CD14-positive monocyte (primary cell): ENCODE results near the gene MAP7. TPM values are rescaled to one million over a fixed set of nuclear protein-coding genes. Genes with fewer than 3 reads are reported as not detected.

Experiments
- DNase-seq, 3 donors: peaks; one replicate each; pipeline ENCODE4 v3.0.0-alpha.2; 2011 to 2022
- H2AFZ ChIP-seq: 2 replicates; pipeline ENCODE4 v1.6.0; 2012; ENCODE audit warnings: mild to moderate bottlenecking, low read depth, low read length, inconsistent platforms; ENCODE audit not compliant: insufficient read depth, poor library complexity, severe bottlenecking
- H3K27ac ChIP-seq, 2 donors: 1 replicate in 1 of 2; 2 replicates in 1 of 2; pipeline ENCODE4 v1.5.1; 2012 to 2013; ENCODE audit warnings: low read length in 2 of 2, control low read depth in 1 of 2, inconsistent platforms in 1 of 2, low read depth in 1 of 2, mild to moderate bottlenecking in 1 of 2
- H3K27me3 ChIP-seq, 2 donors: one replicate each; pipeline versions ENCODE4 v1.6.0 to v1.6.1; 2011 to 2013; ENCODE audit warnings: low read length in 2 of 2; ENCODE audit not compliant: control insufficient read depth in 2 of 2, insufficient read depth in 2 of 2
- H3K36me3 ChIP-seq, 2 donors: replicated peaks in 1 of 2; 1 replicate in 1 of 2; 2 replicates in 1 of 2; pipeline versions ENCODE4 v1.5.1 to v1.6.1; 2012 to 2013; ENCODE audit warnings: low read length in 2 of 2, control low read depth in 1 of 2, inconsistent platforms in 1 of 2, mild to moderate bottlenecking in 1 of 2; ENCODE audit not compliant: insufficient read depth in 2 of 2, control insufficient read depth in 1 of 2
- H3K4me1 ChIP-seq, 2 donors: 1 replicate in 1 of 2; 2 replicates in 1 of 2; pipeline versions ENCODE4 v1.5.1 to v1.6.1; 2012 to 2013; ENCODE audit warnings: low read length in 2 of 2, control low read depth in 1 of 2, inconsistent platforms in 1 of 2, mild to moderate bottlenecking in 1 of 2, moderate library complexity in 1 of 2; ENCODE audit not compliant: insufficient read depth in 2 of 2, control insufficient read depth in 1 of 2
- H3K4me2 ChIP-seq: replicated peaks from 2 replicates; pipeline ENCODE3; 2012; ENCODE audit warnings: low read length, moderate library complexity, mild to moderate bottlenecking; ENCODE audit not compliant: poor library complexity, severe bottlenecking; ENCODE audit errors: extremely low read depth
- H3K4me3 ChIP-seq, 3 experiments: fragments of 200-600 bp in 1 of 3; sonication (generic) in 1 of 3; replicated peaks in 1 of 3; 1 replicate in 2 of 3; 2 replicates in 1 of 3; pipeline ENCODE4 v1.5.1; 2011 to 2013; ENCODE audit warnings: low read length in 3 of 3, mild to moderate bottlenecking in 3 of 3, control low read depth in 2 of 3, low read depth in 2 of 3, inconsistent platforms in 1 of 3, moderate library complexity in 1 of 3
- H3K79me2 ChIP-seq: 2 replicates; pipeline ENCODE4 v1.6.0; 2012; ENCODE audit warnings: mild to moderate bottlenecking, control low read depth, inconsistent platforms, low read length, moderate library complexity; ENCODE audit not compliant: insufficient read depth
- H3K9ac ChIP-seq: 2 replicates; pipeline ENCODE4 v1.6.0; 2017; ENCODE audit warnings: low read length, mild to moderate bottlenecking; ENCODE audit not compliant: insufficient read depth, poor library complexity, severe bottlenecking
- H3K9me3 ChIP-seq, 2 donors: replicated peaks in 1 of 2; 1 replicate in 1 of 2; 2 replicates in 1 of 2; pipeline versions ENCODE4 v1.5.1 to v1.6.1; 2012 to 2013; ENCODE audit warnings: low read length in 2 of 2, control low read depth in 1 of 2; ENCODE audit not compliant: control insufficient read depth in 1 of 2, insufficient read depth in 1 of 2
- H4K20me1 ChIP-seq: 2 replicates; pipeline ENCODE4 v1.6.0; 2012; ENCODE audit warnings: mild to moderate bottlenecking, low read length, control low read depth, moderate library complexity; ENCODE audit not compliant: insufficient read depth
- H3K27ac Mint-ChIP-seq, 7 donors: one replicate each; pipeline ENCODE4 v1.8.0; 2020; ENCODE audit warnings: mild to moderate bottlenecking in 7 of 7, mixed read lengths in 7 of 7, moderate library complexity in 6 of 7, inconsistent platforms in 2 of 7
- H3K27me3 Mint-ChIP-seq, 3 donors: one replicate each; pipeline ENCODE4 v1.8.0; 2021 to 2022; ENCODE audit warnings: low read depth in 3 of 3, mild to moderate bottlenecking in 3 of 3, mixed read lengths in 3 of 3, moderate library complexity in 3 of 3, inconsistent platforms in 1 of 3
- H3K36me3 Mint-ChIP-seq, 2 donors: one replicate each; pipeline ENCODE4 v1.8.0; 2020; ENCODE audit warnings: mixed read lengths in 2 of 2, inconsistent platforms in 1 of 2, mild to moderate bottlenecking in 1 of 2
- H3K4me1 Mint-ChIP-seq: one replicate; pipeline ENCODE4 v1.8.0; 2020; ENCODE audit warnings: mild to moderate bottlenecking, mixed read lengths
- H3K4me3 Mint-ChIP-seq, 2 donors: one replicate each; pipeline ENCODE4 v1.8.0; 2020; ENCODE audit warnings: mild to moderate bottlenecking in 2 of 2, mixed read lengths in 2 of 2, moderate library complexity in 1 of 2
- H3K9me3 Mint-ChIP-seq, 7 donors: one replicate each; pipeline ENCODE4 v1.8.0; 2020 to 2022; ENCODE audit warnings: mixed read lengths in 7 of 7, mild to moderate bottlenecking in 6 of 7, moderate library complexity in 6 of 7, inconsistent platforms in 2 of 7
- WGBS: methylation state at CpG from one replicate; pipeline ENCODE4 v1.1.5; 2013; ENCODE audit warnings: missing lambda C conversion rate; ENCODE audit not compliant: insufficient coverage; 5-methylcytosine and 5-hydroxymethylcytosine counted together
- intact Hi-C, 2 donors: fragments of 100-400 bp; cut with micrococcal nuclease; formaldehyde crosslinking; loops; one replicate each; pipeline versions ENCODE4 v1.15.0 to v1.15.1; 2023
- polyA plus RNA-seq, 3 donors: library from polyadenylated mRNA; depleted of rRNA in 1 of 3; unstranded in 2 of 3; stranded (reverse) in 1 of 3; fragments of 300-500 nt in 2 of 3; fragments of >200 nt in 1 of 3; fragmentation: Illumina TruSeq in 2 of 3; gene quantifications; 1 replicate in 2 of 3; 2 replicates in 1 of 3; pipeline ENCODE4 v1.2.3, GENCODE V29; 2012 to 2021
- TF ChIP-seq, protein P1 (sequence below): fragments of 200-600 bp; IDR thresholded peaks from one replicate; pipeline ENCODE4 v1.8.0; 2022; ENCODE audit warnings: antibody characterized with exemption, mild to moderate bottlenecking

The MAP7 gene
- polyA plus RNA-seq, 3 donors, result 0.67 to 1.6 (median 1.2) TPM

DNA sequence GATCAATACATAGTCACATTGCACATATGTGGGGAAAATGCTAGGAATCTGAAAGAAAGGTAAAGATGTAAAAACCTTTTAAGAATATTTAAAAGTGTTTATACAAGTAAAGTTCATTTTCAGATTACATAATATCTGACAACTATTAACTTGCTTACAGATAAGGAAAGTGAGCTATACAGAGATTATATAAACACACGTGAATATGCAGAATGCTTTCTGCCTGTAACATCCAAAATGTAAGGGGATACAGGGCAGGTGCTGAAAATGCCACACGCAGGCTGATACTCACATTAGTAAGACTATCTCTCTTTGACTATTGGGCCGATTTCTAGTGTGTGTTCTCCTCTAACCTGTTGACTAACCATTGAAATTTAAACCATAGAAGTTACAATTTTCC lies 17.9 kb upstream of the MAP7 start:
- H3K27me3 Mint-ChIP-seq, result peaks cover 0 to 3% (median 0%) of the 10 kb centered on the region in 3 donors
- peaks cover 8 to 10% of the 10 kb centered on the region in 2 donors for H3K9me3 ChIP-seq
- no peaks in the 10 kb centered on the region for H3K27me3 ChIP-seq
- intact Hi-C loops, result no loop called here
- H3K27ac Mint-ChIP-seq, result peak overlapping the region in 1 of 7 donors; percentile 22
- peaks cover 0 to 17% (median 8%) of the 10 kb centered on the region in 7 donors for H3K9me3 Mint-ChIP-seq
- peaks cover 13% of the 10 kb centered on the region for H3K4me1 Mint-ChIP-seq
- 100% methylated on average over 2 of the region's 3 CpGs for WGBS
- TF ChIP-seq, protein P1, sequence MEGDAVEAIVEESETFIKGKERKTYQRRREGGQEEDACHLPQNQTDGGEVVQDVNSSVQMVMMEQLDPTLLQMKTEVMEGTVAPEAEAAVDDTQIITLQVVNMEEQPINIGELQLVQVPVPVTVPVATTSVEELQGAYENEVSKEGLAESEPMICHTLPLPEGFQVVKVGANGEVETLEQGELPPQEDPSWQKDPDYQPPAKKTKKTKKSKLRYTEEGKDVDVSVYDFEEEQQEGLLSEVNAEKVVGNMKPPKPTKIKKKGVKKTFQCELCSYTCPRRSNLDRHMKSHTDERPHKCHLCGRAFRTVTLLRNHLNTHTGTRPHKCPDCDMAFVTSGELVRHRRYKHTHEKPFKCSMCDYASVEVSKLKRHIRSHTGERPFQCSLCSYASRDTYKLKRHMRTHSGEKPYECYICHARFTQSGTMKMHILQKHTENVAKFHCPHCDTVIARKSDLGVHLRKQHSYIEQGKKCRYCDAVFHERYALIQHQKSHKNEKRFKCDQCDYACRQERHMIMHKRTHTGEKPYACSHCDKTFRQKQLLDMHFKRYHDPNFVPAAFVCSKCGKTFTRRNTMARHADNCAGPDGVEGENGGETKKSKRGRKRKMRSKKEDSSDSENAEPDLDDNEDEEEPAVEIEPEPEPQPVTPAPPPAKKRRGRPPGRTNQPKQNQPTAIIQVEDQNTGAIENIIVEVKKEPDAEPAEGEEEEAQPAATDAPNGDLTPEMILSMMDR, result no peak
- H3K27ac ChIP-seq, result no peak overlapping the region
- peaks cover 6% of the 10 kb centered on the region for H4K20me1 ChIP-seq
- peaks cover 41 to 98% of the 10 kb centered on the region in 2 donors for H3K36me3 ChIP-seq
- H3K79me2 ChIP-seq, result no peaks in the 10 kb centered on the region
- H3K4me3 ChIP-seq, result no peak overlapping the region
- no peak overlapping the region for H3K4me3 Mint-ChIP-seq
- no peak overlapping the region for H3K4me2 ChIP-seq
- no peak overlapping the region for H2AFZ ChIP-seq
- H3K9ac ChIP-seq, result no peak overlapping the region
- DNase-seq, result no peak
- H3K4me1 ChIP-seq, result peaks cover 6 to 9% of the 10 kb centered on the region in 2 donors
- peaks cover 77 to 89% of the 10 kb centered on the region in 2 donors for H3K36me3 Mint-ChIP-seq

DNA sequence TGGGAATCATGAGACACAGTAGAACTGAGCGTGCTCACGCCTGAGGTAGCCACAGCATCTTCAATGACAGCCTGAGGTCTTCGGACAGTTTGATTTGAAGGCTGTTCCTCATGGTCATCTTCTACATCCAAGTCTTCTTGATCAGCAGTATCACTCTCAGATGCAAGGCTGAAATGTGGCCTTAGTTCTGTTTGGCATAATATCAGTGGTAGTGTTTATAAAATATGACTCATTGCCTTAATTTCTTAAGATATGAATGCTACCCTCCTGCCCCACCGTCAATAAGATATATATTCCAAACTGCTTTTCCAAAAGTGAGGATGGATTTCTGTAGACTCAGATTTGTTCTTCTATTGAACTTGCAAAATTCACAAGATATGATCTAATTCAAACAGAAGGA lies 17.5 kb upstream of the MAP7 start:
- Mint-ChIP-seq H3K36me3 (peaks cover 77 to 89% of the 10 kb centered on the region in 2 donors), H3K4me1 (peaks cover 13% of the 10 kb centered on the region), H3K27me3 (peaks cover 0 to 3% (median 0%) of the 10 kb centered on the region in 3 donors), H3K4me3 (no peak overlapping the region), H3K9me3 (peaks cover 0 to 14% (median 8%) of the 10 kb centered on the region in 7 donors), H3K27ac (no peak overlapping the region)
- H3K9me3 ChIP-seq, result peaks cover 6 to 8% of the 10 kb centered on the region in 2 donors
- H3K27me3 ChIP-seq, result no peaks in the 10 kb centered on the region
- no peak overlapping the region for H2AFZ ChIP-seq
- no peak for DNase-seq
- H3K9ac ChIP-seq, result no peak overlapping the region
- peaks cover 6 to 9% of the 10 kb centered on the region in 2 donors for H3K4me1 ChIP-seq
- H3K4me3 ChIP-seq, result no peak overlapping the region
- TF ChIP-seq, protein P1, result no peak
- H3K36me3 ChIP-seq, result peaks cover 41 to 98% of the 10 kb centered on the region in 2 donors
- H4K20me1 ChIP-seq, result peaks cover 6% of the 10 kb centered on the region
- H3K27ac ChIP-seq, result no peak overlapping the region
- no peak overlapping the region for H3K4me2 ChIP-seq
- H3K79me2 ChIP-seq, result no peaks in the 10 kb centered on the region
- 100% methylated on average over 3 of the region's 4 CpGs for WGBS
- intact Hi-C loops, result no loop called here
